Measurements from ENCODE around the gene CAMK2N2.

Gene CAMK2N2

GRCh38 chr3:184239708-184240107, 21.6 kb downstream of the CAMK2N2 start:
- no peak for FAIRE-seq

GRCh38 chr3:184239221-184239620, 22.1 kb downstream of the CAMK2N2 start:
- FAIRE-seq = no peak

GRCh38 chr3:184238246-184238818, 23.0 kb downstream of the CAMK2N2 start:
- FAIRE-seq = no peak

DNA sequence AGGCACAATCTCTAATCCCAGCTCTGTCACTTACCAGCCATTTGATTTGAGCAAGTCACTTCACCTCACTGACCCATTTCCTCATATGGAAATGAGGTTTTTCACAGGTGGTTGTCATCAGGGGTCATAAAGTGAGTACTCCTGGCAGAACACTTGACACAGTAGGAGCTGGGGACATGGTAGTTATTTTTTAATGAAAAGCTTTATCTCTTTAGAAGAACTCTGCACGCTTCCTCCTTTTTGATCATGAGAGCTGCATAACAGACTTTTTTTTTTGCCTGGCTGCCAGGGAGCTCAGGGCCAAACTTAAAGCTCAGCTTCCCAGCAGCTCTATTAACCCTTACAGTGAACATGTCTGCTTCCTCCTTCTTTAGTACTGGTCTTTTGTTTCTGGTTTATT, 23.5 kb downstream of the CAMK2N2 start:
- no peak for FAIRE-seq

DNA sequence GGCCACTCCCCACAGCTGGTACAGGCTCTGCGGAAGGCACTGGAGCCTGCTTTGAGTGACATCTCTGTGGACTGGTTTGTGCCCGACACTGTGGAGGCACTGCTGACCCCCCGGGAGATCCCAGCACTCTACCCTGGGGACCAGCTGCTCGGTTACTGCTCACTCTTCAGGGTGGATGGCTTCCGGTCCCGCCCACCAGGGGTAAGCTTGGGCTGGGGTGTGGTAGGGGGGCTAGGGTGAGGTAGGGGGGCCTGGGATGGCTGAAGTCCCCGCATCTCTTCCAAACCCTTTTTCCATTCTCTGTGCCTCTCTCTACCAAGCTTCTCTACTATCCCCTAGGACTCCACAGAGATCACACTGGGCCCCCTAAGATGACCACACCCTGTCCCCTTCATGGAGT, 24.1 kb downstream of the CAMK2N2 start:
- no peak for FAIRE-seq

- no peak for FAIRE-seq
These were observed 24.7 kb downstream of the CAMK2N2 start for GRCh38 chr3:184236636-184237035.

- no peak for FAIRE-seq
These were observed 25.3 kb downstream of the CAMK2N2 start for GRCh38 chr3:184236033-184236410.

GRCh38 chr3:184235381-184236032, 25.8 kb downstream of the CAMK2N2 start:
- no peak for FAIRE-seq

DNA sequence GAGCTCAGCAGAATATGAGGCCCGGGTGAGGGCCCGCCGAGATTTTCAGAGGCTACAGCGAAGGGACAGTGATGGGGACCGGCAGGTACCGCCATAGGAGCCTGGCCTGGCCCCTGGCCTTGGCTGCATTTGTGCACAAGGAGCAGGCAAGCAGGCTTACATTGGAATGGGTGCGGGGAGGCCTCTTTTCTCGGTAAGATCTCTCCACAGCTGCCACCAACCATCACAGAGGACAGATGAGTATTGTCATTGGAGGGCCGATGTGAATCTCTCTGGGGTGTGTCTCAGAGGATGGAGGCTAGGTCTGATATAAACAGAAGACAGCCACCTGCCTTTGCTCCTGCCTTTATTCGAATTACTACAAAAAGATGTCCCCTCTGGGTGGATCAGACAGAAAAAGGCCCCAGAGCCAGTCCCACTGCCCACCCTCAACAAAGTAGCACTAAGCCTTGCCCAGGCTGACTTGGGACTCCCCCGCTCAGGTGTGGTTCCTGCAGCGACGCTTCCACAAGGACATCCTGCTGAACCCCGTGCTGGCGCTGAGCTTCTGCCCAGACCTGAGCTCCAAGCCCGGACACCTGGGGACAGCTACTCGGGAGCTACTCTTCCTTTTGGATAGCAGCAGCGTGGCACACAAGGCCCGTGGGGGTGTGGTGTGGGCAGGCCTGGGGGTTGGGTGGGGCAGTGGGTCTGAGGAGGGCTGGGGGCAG, 26.5 kb downstream of the CAMK2N2 start:
- FAIRE-seq = no peak

GRCh38 chr3:184234224-184234623, 27.1 kb downstream of the CAMK2N2 start:
- no peak for FAIRE-seq

GRCh38 chr3:184233127-184233843, 28.1 kb downstream of the CAMK2N2 start:
- no peak for FAIRE-seq

- no peak for FAIRE-seq
These were observed 29.7 kb downstream of the CAMK2N2 start for GRCh38 chr3:184231671-184232070.

DNA sequence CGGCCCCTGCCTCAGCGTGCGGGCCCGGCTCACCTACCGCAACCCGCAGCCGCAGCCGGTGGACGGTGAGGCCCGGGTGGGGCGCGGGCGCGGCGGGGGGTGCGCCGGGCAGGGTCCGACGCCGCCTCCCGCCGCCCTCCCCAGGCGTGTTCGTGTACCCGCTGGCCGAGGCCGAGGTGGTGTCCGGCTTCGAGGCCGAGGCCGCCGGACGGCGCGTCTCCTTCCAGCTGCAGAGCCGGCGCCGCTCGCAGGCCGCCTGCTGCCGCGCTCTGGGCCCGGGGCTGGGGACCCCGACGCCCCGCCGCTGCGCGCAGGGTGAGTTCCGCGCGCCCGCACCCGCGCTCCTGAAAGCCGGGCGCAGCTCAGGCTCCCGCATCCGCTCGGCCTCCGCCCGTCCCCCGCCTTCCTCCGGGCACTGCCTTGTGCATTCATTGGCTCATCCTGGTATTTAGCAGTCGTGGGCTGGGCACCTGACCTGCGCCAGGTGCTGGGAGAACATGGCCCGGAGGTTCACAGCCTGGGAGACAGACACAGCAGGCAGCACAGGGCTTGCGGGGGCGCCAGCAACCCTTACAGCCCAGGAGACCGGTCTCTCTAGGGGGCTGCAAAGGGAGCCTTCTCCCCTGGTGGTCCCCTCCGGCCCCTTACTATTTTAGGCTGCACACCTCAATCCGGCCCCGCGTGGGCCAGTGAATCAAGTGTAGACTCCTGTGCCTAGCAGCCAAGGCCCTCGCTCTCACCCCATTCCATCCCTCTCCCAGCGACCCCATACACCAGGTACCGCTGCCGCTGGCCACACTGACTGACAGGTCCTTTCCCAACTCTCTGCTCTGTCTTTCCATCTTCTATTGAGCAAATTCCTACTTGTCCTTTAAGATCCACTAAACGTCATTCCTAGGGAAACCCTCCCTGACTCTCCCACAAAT, 30.5 kb downstream of the CAMK2N2 start:
- no peak for FAIRE-seq

DNA sequence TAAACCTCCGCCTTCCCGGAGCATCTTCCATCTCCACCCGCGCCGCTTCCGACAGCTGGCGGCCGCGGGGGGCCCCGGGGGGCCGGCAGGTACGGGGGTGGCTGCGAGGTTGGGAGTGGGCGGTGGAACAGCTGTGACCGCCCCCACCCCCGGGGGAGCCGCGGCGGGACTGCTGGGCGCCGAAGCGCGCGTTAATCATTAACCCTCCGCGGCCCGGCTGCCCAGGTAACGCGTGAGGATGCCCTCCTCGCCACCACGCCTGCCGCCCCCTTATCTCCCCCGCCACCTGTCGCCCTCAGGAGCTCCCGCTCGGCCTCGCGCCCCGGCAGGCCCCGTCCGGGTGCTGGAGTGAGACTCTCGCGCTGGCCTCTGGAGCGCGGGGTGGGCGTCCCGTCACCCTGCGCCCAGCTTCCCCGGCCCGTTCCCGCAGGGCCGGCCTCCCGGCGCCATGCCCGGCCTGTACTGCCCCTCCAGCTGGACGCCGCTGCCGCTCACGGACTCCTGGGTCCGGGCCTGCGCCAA, 31.2 kb downstream of the CAMK2N2 start:
- FAIRE-seq = no peak

GRCh38 chr3:184229394-184230080, 31.8 kb downstream of the CAMK2N2 start, which contains the start of gene VWA5B2:
Gene VWA5B2, plus strand, starts transcription at chr3:184229585. Its CDS starts 944 bp downstream, at chr3:184230529.
- FAIRE-seq = no peak

GRCh38 chr3:184228376-184229137, 32.8 kb downstream of the CAMK2N2 start:
- no peak for FAIRE-seq

DNA sequence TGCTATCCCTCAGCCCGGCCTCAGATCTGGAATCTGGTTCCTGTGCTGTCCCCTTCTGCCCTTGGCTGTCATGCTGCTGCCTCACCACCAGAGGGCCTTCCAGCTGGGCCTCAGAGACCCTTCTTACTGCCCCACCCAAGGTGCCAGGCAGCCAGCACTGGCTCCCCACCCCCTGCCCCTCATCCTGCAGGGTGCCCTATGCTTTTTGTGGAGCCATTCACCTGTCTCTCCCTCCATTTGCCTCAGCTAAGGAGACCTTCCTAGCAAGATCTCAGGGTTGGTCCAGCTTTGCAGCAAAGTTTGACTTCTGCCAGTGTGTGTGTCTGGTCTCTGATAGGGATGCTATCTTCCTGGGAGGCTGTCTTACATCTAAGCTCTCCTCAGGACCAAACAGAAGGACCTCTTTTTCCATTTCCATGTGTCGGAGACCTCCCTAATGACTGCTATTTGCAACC, 33.8 kb downstream of the CAMK2N2 start:
- no peak for FAIRE-seq

- no peak for FAIRE-seq
These were observed 37.4 kb downstream of the CAMK2N2 start for GRCh38 chr3:184223946-184224345.

GRCh38 chr3:184222521-184222920, 38.8 kb downstream of the CAMK2N2 start:
- no peak for FAIRE-seq

DNA sequence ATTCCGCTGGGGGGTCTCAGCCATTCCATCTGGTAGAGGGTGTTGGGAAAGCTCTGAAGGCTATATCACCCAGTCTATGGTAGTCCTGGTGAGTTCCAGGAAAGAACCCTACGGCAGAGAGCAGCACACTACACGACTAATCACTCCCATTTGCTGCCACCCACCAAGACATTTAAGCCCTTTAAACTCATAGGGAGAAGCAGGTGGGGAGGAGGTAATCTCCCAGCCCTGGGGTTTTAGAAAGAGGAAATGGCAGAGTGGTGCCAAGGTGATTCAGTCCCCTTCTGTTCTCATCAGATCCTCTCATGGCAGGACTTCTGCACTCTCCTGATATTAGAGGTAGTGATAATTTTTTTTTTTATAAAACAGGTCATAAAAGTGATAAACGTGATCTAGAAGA, 42.5 kb downstream of the CAMK2N2 start:
- no peak for FAIRE-seq

DNA sequence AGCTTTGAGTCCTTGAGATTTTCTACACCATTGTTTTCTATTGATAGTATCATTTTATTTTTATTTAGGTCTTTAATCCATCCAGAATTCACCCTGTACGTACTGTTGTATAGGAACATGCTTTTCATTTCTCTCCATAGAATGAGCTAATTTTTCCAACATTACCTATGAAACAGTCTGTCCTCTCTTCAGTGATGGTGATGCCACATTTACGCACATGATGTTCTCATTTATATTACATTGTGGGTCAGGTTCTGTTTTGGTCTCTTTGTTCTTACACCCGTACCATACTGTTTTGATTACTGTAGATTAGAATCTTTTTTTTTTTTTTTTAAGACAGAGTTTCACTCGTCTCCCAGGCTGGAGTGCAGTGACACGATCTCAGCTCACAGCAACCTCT, 49.6 kb downstream of the CAMK2N2 start:
- no peak for FAIRE-seq

Data from endometrium (tissue), 2 donors.